Endothelial cell (in vitro differentiated cells): ENCODE data around the gene ERBIN. TPM values are rescaled to one million over a fixed set of nuclear protein-coding genes. Genes with fewer than 3 reads are reported as not detected.
A peak's percentile ranks its signal among the peaks of the same experiment; 100 is the strongest.

Experiments
- DNase-seq: peaks from one replicate; pipeline ENCODE4 v3.0.0; 2021; ENCODE audit warnings: low spot score
- H3K27ac Mint-ChIP-seq: one replicate; pipeline ENCODE4 v1.8.0; 2021; ENCODE audit warnings: mixed read lengths, inconsistent platforms; ENCODE audit not compliant: unreplicated experiment
- H3K27me3 Mint-ChIP-seq: one replicate; pipeline ENCODE4 v1.8.0; 2021; ENCODE audit warnings: mild to moderate bottlenecking, moderate library complexity, mixed read lengths, inconsistent platforms; ENCODE audit not compliant: unreplicated experiment
- H3K36me3 Mint-ChIP-seq: one replicate; pipeline ENCODE4 v1.8.0; 2021; ENCODE audit warnings: mild to moderate bottlenecking, low read depth, mixed read lengths, inconsistent platforms; ENCODE audit not compliant: unreplicated experiment
- H3K4me1 Mint-ChIP-seq: one replicate; pipeline ENCODE4 v1.8.0; 2021; ENCODE audit warnings: mild to moderate bottlenecking, mixed read lengths, inconsistent platforms; ENCODE audit not compliant: unreplicated experiment
- H3K4me3 Mint-ChIP-seq: one replicate; pipeline ENCODE4 v1.8.0; 2021; ENCODE audit warnings: mild to moderate bottlenecking, mixed read lengths, inconsistent platforms; ENCODE audit not compliant: unreplicated experiment
- H3K9me3 Mint-ChIP-seq: one replicate; pipeline ENCODE4 v1.8.0; 2021; ENCODE audit warnings: mixed read lengths, inconsistent platforms; ENCODE audit not compliant: unreplicated experiment
- total RNA-seq: library from RNA; stranded (reverse); fragmentation: NEBNext Ultra II Directional; extraction: Animal tissue kit (Norgen Biotek cat#: 25700); gene quantifications from one replicate; pipeline ENCODE4 v1.2.1, GENCODE V29; 2021; ENCODE audit not compliant: unreplicated experiment
- TF ChIP-seq, protein P1 (sequence below): fragments of 200-600 bp; sonication (generic); IDR thresholded peaks from one replicate; pipeline ENCODE4 v1.5.0; 2021; ENCODE audit warnings: antibody characterized with exemption; ENCODE audit not compliant: unreplicated experiment

Gene ERBIN
- total RNA-seq, 1 donor from 2014 or later, result 93.3 TPM

DNA sequence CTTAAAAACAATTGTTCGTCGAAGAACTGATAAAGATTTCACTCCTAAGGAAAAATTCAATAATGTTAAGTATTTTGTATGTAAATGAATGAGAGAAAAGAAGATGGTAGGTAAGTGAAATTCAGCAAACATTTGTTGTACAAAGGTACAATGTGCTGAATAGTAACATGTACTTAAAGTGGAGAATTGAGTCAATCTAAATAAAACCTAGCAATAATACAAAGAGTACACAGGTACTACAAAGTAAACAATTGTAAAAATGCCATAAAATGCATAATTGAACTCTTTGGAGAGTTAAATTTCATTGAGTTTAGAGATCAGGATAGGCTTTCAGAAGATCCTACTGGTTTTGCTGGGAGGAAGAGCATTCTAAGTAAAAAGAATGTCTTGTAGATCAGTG is 82.9 kb downstream of the ERBIN start:
- no peaks in the 10 kb centered on the region for H3K9me3 Mint-ChIP-seq
- no peak overlapping the region for H3K4me3 Mint-ChIP-seq
- H3K36me3 Mint-ChIP-seq, result peaks cover 16% of the 10 kb centered on the region
- TF ChIP-seq, protein P1, sequence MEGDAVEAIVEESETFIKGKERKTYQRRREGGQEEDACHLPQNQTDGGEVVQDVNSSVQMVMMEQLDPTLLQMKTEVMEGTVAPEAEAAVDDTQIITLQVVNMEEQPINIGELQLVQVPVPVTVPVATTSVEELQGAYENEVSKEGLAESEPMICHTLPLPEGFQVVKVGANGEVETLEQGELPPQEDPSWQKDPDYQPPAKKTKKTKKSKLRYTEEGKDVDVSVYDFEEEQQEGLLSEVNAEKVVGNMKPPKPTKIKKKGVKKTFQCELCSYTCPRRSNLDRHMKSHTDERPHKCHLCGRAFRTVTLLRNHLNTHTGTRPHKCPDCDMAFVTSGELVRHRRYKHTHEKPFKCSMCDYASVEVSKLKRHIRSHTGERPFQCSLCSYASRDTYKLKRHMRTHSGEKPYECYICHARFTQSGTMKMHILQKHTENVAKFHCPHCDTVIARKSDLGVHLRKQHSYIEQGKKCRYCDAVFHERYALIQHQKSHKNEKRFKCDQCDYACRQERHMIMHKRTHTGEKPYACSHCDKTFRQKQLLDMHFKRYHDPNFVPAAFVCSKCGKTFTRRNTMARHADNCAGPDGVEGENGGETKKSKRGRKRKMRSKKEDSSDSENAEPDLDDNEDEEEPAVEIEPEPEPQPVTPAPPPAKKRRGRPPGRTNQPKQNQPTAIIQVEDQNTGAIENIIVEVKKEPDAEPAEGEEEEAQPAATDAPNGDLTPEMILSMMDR, result no peak
- peaks cover 13% of the 10 kb centered on the region for H3K4me1 Mint-ChIP-seq
- H3K27ac Mint-ChIP-seq, result no peak overlapping the region
- no peak for DNase-seq
- H3K27me3 Mint-ChIP-seq, result peaks cover 3% of the 10 kb centered on the region

DNA sequence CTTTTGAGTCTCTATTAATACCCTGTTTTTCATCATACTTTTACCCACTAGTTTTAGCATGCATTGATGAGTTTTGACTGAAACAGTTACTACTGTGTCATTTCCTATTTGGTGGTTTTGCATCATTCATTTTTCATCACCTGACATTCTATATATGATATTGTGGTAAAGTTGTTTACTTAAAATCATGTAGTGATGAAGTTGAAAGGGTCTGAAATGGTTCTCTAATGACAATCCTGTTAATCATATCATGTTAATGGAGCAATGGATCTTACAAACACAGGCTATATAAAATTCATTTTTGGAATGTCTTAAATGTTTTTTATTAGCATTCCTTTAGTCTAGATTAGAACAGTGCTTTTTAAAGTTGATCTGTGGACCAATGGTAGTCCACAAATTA is 84.1 kb downstream of the ERBIN start:
- TF ChIP-seq, protein P1, result no peak
- no peak for DNase-seq
- Mint-ChIP-seq H3K27ac (no peak overlapping the region), H3K36me3 (peaks cover 6% of the 10 kb centered on the region), H3K27me3 (no peaks in the 10 kb centered on the region), H3K4me1 (peaks cover 4% of the 10 kb centered on the region), H3K4me3 (no peak overlapping the region), H3K9me3 (no peaks in the 10 kb centered on the region)

DNA sequence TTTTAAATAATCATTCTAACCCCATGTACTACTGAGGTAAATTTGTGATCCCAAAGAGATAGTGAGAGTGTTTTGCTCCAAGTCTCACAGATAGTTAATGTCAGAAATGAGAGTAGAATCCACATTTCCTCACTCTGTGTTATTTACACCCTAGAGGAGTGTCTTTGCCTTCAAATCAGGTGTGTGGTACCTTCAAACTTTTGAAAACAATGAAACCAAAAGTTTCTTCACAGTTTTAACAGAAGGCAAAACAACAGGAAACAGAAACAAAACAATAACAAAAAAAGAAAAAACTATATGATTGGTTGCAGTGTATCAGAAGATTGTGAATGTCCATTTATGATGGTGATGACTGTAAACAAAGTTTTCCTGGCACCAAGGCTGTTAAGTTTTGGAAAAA is 85.9 kb downstream of the ERBIN start:
- Mint-ChIP-seq H3K4me1 (peaks cover 4% of the 10 kb centered on the region), H3K36me3 (peaks cover 12% of the 10 kb centered on the region), H3K27me3 (no peaks in the 10 kb centered on the region)

DNA sequence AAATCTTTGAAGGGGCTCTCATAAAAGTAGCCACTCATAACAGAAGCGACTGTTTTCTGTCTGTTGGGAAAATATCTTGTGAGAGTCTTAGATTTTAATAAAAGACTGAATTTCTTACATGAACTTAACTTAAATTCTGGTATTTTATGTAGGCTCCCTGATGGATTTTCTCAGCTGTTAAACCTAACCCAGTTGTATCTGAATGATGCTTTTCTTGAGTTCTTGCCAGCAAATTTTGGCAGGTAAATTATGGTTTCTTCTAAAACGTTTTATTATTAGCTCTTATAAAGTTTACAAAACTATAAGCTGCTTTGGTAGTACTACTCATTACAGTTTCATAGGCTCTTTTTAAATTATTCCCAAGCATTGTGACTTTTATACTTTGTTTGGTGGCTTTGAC is 87.0 kb downstream of the ERBIN start:
- no peak for DNase-seq
- Mint-ChIP-seq H3K4me3 (no peak overlapping the region), H3K27ac (no peak overlapping the region), H3K9me3 (no peaks in the 10 kb centered on the region), H3K36me3 (peaks cover 12% of the 10 kb centered on the region), H3K4me1 (peaks cover 4% of the 10 kb centered on the region), H3K27me3 (no peaks in the 10 kb centered on the region)
- TF ChIP-seq, protein P1, result no peak

More for the DNA sequence above, 85.9 kb downstream of the ERBIN start:
- Mint-ChIP-seq H3K9me3 (no peaks in the 10 kb centered on the region), H3K27ac (peak overlapping the region; percentile 30), H3K4me3 (no peak overlapping the region)
- TF ChIP-seq, protein P1, result no peak
- no peak for DNase-seq

DNA sequence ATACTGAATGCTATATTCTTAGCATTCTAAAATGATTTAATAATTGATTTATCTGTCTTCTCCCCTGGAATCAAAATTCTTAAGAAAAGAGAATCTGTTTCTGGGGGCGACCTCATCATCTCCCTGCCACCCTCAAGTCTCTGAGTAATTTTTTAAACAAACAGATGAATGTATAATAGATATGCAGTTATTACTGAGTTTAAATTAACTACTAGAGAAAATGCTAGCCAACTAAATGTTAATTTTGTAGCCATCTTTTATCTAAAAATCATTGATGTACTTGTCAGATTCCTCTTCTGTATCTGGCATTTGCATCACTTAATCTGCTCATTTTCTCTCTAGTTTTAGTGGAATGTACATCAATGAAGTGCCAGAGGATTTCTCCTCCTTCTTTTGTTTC is 87.5 kb downstream of the ERBIN start:
- TF ChIP-seq, protein P1, result no peak

More for the DNA sequence above, 87.5 kb downstream of the ERBIN start:
- no peak overlapping the region for H3K27ac Mint-ChIP-seq
- no peaks in the 10 kb centered on the region for H3K9me3 Mint-ChIP-seq
- DNase-seq, result no peak
- peaks cover 12% of the 10 kb centered on the region for H3K36me3 Mint-ChIP-seq
- H3K27me3 Mint-ChIP-seq, result no peaks in the 10 kb centered on the region
- peaks cover 4% of the 10 kb centered on the region for H3K4me1 Mint-ChIP-seq
- no peak overlapping the region for H3K4me3 Mint-ChIP-seq
